WTC11 (cell line): Measurements from ENCODE around the gene PRKAB2.

Experiments used
- IRF2 ChIP-seq: sonication (generic); formaldehyde crosslinking; IDR thresholded peaks from 2 replicates; pipeline ENCODE4 v1.8.0; 2022; ENCODE audit warnings: low read depth, missing genetic modification reagents, borderline replicate concordance
- TF ChIP-seq, protein P1 (sequence below): fragments of 200-600 bp; IDR thresholded peaks from 2 replicates; pipeline ENCODE4 v1.8.0; 2022; ENCODE audit warnings: antibody characterized with exemption
- TF ChIP-seq, protein P2 (sequence below): sonication (generic); formaldehyde crosslinking; IDR thresholded peaks from 2 replicates; pipeline ENCODE4 v1.8.1; 2022; ENCODE audit warnings: low read depth, mild to moderate bottlenecking, moderate library complexity, missing genetic modification reagents, borderline replicate concordance

DNA sequence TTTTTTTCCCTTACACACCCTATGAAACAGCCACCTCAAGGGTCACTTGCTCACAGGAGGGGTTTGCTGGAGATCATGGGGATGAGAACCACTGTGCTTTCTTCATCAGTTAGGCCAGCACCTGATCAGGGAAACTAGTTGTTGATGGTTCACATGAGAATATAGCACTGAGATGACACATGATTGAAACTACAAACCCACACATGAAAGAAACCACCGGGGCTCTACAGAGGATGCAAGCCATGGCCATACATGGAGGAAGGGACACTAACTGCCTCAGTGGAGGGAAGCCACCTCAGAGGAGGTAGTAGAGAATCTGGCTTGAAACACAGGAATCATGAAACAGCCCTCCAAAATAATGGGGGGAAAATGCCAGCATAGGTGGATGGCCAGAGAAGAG is 63.2 kb downstream of the PRKAB2 start:
- TF ChIP-seq, protein P1, sequence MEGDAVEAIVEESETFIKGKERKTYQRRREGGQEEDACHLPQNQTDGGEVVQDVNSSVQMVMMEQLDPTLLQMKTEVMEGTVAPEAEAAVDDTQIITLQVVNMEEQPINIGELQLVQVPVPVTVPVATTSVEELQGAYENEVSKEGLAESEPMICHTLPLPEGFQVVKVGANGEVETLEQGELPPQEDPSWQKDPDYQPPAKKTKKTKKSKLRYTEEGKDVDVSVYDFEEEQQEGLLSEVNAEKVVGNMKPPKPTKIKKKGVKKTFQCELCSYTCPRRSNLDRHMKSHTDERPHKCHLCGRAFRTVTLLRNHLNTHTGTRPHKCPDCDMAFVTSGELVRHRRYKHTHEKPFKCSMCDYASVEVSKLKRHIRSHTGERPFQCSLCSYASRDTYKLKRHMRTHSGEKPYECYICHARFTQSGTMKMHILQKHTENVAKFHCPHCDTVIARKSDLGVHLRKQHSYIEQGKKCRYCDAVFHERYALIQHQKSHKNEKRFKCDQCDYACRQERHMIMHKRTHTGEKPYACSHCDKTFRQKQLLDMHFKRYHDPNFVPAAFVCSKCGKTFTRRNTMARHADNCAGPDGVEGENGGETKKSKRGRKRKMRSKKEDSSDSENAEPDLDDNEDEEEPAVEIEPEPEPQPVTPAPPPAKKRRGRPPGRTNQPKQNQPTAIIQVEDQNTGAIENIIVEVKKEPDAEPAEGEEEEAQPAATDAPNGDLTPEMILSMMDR: no peak
- no peak for TF ChIP-seq IRF2
- TF ChIP-seq, protein P2, sequence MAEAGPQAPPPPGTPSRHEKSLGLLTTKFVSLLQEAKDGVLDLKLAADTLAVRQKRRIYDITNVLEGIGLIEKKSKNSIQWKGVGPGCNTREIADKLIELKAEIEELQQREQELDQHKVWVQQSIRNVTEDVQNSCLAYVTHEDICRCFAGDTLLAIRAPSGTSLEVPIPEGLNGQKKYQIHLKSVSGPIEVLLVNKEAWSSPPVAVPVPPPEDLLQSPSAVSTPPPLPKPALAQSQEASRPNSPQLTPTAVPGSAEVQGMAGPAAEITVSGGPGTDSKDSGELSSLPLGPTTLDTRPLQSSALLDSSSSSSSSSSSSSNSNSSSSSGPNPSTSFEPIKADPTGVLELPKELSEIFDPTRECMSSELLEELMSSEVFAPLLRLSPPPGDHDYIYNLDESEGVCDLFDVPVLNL (CRISPR knock-in tag): no peak
